ENCODE measurements around the gene EME1.

- TF ChIP-seq CTCF (IDR thresholded peaks at IDR 0.05) (no peak), POLR2AphosphoS5 (IDR thresholded peaks at IDR 0.05) (no peak), POLR2A (IDR thresholded peaks at IDR 0.05) (no peak)
Measured at GRCh38 chr17:50353600-50354195, 19.3 kb upstream of the EME1 start.

Data from upper lobe of left lung (tissue), 4 donors.